KMS-11 (cell line): ENCODE measurements around the gene YJEFN3.

Experiments
- H2AFZ ChIP-seq: fragments of 200-600 bp; sonication (generic); 2 replicates; pipeline ENCODE4 v1.6.1; 2016; ENCODE audit warnings: antibody characterized with exemption, mixed run types, low read depth
- H3K27ac ChIP-seq: fragments of 200-600 bp; sonication (generic); 2 replicates; pipeline ENCODE4 v1.6.1; 2016; ENCODE audit warnings: mild to moderate bottlenecking, mixed run types
- H3K27me3 ChIP-seq: fragments of 200-600 bp; sonication (generic); 2 replicates; pipeline ENCODE4 v1.6.1; 2017; ENCODE audit warnings: mild to moderate bottlenecking, low read depth, mixed run types, moderate library complexity; ENCODE audit not compliant: insufficient read depth
- H3K36me3 ChIP-seq: fragments of 200-600 bp; sonication (generic); 2 replicates; pipeline ENCODE4 v1.6.1; 2017; ENCODE audit warnings: mild to moderate bottlenecking, mixed run types; ENCODE audit not compliant: insufficient read depth
- H3K4me1 ChIP-seq: fragments of 200-600 bp; sonication (generic); 2 replicates; pipeline ENCODE4 v1.6.1; 2016; ENCODE audit warnings: mild to moderate bottlenecking, low read depth, mixed run types; ENCODE audit not compliant: poor library complexity, severe bottlenecking
- H3K4me2 ChIP-seq: fragments of 200-600 bp; sonication (generic); 2 replicates; pipeline ENCODE4 v1.7.0; 2016; ENCODE audit warnings: mild to moderate bottlenecking, mixed run types
- H3K4me3 ChIP-seq: fragments of 200-600 bp; sonication (generic); IDR thresholded peaks from 2 replicates; pipeline ENCODE4 v1.6.1; 2017; ENCODE audit warnings: low read depth, low read length, mixed read lengths; ENCODE audit not compliant: insufficient read depth
- H3K79me2 ChIP-seq: fragments of 200-600 bp; sonication (generic); 2 replicates; pipeline ENCODE4 v1.6.1; 2016; ENCODE audit warnings: low read depth, mixed run types; ENCODE audit not compliant: insufficient read depth
- H3K9ac ChIP-seq: fragments of 200-600 bp; sonication (generic); 2 replicates; pipeline ENCODE4 v1.6.1; 2016; ENCODE audit warnings: mild to moderate bottlenecking, mixed run types
- H4K20me1 ChIP-seq: fragments of 200-600 bp; sonication (generic); 2 replicates; pipeline ENCODE4 v1.6.1; 2016; ENCODE audit warnings: mild to moderate bottlenecking, mixed run types; ENCODE audit not compliant: insufficient read depth
- TF ChIP-seq, protein P1 (sequence below): fragments of 200-600 bp; sonication (generic); conservative IDR thresholded peaks from 2 replicates; pipeline ENCODE4 v1.6.1; 2017; ENCODE audit warnings: low read depth, mild to moderate bottlenecking, antibody characterized with exemption, low read length, moderate library complexity, mixed read lengths

The YJEFN3 gene

DNA sequence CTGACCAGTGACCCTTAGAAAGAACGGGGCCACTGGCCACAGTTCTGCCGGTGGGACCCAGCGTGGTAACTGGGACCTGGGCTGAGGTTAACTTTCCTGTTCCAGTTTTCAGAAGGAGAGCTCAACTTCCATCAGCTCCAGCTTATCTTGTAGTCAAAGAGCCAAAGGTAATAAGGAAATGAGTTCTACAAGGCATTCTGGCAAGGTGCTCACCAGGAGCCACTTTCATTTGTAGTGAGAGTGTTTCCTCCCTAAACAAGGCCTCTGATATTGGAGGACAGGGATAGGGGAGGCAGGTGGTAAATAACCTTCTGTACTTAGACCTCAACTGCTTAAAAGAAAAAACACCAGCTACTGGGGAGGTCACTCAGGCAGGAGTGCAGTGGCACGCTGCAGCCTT, 51.7 kb downstream of the YJEFN3 start:
- TF ChIP-seq, protein P1, sequence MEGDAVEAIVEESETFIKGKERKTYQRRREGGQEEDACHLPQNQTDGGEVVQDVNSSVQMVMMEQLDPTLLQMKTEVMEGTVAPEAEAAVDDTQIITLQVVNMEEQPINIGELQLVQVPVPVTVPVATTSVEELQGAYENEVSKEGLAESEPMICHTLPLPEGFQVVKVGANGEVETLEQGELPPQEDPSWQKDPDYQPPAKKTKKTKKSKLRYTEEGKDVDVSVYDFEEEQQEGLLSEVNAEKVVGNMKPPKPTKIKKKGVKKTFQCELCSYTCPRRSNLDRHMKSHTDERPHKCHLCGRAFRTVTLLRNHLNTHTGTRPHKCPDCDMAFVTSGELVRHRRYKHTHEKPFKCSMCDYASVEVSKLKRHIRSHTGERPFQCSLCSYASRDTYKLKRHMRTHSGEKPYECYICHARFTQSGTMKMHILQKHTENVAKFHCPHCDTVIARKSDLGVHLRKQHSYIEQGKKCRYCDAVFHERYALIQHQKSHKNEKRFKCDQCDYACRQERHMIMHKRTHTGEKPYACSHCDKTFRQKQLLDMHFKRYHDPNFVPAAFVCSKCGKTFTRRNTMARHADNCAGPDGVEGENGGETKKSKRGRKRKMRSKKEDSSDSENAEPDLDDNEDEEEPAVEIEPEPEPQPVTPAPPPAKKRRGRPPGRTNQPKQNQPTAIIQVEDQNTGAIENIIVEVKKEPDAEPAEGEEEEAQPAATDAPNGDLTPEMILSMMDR: no peak
- no peaks in the 10 kb centered on the region for H4K20me1 ChIP-seq
- no peaks in the 10 kb centered on the region for H3K36me3 ChIP-seq
- no peak overlapping the region for H2AFZ ChIP-seq
- H3K79me2 ChIP-seq: no peaks in the 10 kb centered on the region
- no peak overlapping the region for H3K9ac ChIP-seq
- no peak overlapping the region for H3K27ac ChIP-seq
- H3K4me3 ChIP-seq: no peak overlapping the region
- H3K4me1 ChIP-seq: no peaks in the 10 kb centered on the region
- H3K4me2 ChIP-seq: no peak overlapping the region
- no peaks in the 10 kb centered on the region for H3K27me3 ChIP-seq

DNA sequence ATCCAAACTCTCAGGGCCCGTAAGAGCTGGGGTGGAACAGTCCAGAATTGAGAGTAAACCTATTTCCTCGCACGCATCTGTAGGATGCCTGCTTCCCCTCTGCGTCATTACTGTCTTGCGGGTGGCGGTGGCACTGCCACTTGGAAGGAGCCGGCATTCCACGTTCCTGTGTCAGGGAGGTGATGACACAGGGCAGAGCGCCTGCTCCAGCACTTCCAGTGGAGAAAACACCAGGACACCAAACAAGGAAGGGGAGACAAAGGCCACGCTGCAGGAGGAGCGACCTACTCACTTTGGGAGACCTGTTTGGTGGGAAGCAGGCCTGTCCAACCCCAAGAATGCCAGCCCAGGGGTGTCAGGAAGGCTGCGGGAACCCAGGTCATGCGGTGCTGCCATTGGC, 52.7 kb downstream of the YJEFN3 start:
- Histone ChIP-seq H3K4me3 (no peak overlapping the region), H2AFZ (no peak overlapping the region; the same call in 1 of the 2 replicates), H3K9ac (no peak overlapping the region), H3K4me1 (no peaks in the 10 kb centered on the region), H3K27me3 (no peaks in the 10 kb centered on the region), H3K36me3 (no peaks in the 10 kb centered on the region), H3K27ac (no peak overlapping the region), H3K79me2 (no peaks in the 10 kb centered on the region), H4K20me1 (no peaks in the 10 kb centered on the region), H3K4me2 (no peak overlapping the region)
- TF ChIP-seq, protein P1: no peak

DNA sequence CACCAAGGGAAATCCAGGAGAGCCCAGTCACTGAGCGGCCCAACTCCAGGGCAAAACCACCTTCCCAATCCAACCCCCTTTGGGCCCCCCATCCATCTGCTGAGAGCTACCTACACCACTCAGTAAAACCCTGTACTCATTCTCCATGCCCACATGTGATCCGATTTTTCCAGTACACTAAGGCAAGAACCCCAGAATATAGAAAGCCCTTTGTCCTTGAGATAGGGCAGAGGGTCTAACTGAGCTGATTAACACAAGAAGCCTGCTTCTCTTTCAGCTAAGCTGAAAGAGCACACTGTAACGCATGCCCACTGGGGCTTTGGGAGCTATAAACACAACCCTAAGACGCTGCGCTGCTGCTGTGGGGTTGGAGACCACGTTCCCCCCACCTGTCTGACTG, 53.8 kb downstream of the YJEFN3 start:
- Histone ChIP-seq H3K27me3 (no peaks in the 10 kb centered on the region), H3K27ac (no peak overlapping the region), H3K4me1 (no peaks in the 10 kb centered on the region), H3K4me2 (no peak overlapping the region), H3K79me2 (no peaks in the 10 kb centered on the region), H3K4me3 (no peak overlapping the region), H3K9ac (no peak overlapping the region), H3K36me3 (no peaks in the 10 kb centered on the region), H2AFZ (no peak overlapping the region), H4K20me1 (no peaks in the 10 kb centered on the region)
- TF ChIP-seq, protein P1: no peak

DNA sequence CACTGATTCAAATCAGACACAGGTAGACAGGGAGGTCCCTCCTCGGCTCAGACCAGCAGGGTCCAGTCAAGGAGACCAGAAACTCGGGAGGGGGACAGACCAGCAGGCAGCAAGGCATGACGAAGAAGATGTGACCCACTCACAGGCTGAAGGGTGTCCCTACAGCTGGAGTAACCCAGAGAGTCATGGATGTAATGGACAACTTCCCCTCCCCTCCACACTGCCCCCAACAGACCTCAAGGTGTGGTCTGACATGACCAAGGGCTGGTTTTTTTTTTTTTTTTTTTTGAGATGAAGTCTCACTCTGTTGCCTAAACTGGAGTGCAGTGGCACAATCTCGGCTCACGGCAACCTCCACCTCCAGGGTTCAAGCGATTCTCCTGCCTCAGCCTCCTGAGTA, 55.6 kb downstream of the YJEFN3 start:
- H3K36me3 ChIP-seq: no peaks in the 10 kb centered on the region
- no peak overlapping the region for H3K4me2 ChIP-seq
- no peaks in the 10 kb centered on the region for H3K4me1 ChIP-seq
- H3K9ac ChIP-seq: no peak overlapping the region
- no peaks in the 10 kb centered on the region for H4K20me1 ChIP-seq
- no peak overlapping the region for H3K4me3 ChIP-seq
- TF ChIP-seq, protein P1: no peak
- no peaks in the 10 kb centered on the region for H3K27me3 ChIP-seq
- no peaks in the 10 kb centered on the region for H3K79me2 ChIP-seq
- no peak overlapping the region for H3K27ac ChIP-seq
- no peak overlapping the region for H2AFZ ChIP-seq
